ENCODE measurements around the gene C12orf75.
"Not testable (repeated sequence)": the region's sequence is repeated elsewhere in the genome, so short reads cannot be mapped to it uniquely, and the experiment has no call there.

- TF ChIP-seq CTCF, POLR2A (IDR thresholded peaks at IDR 0.05): not testable (repeated sequence)
Measured at GRCh38 chr12:105332286-105332685, 1.8 kb downstream of the C12orf75 start.
